KMS-11 (cell line): ENCODE data around the gene FRRS1.
"Not testable (repeated sequence)": the region's sequence is repeated elsewhere in the genome, so short reads cannot be mapped to it uniquely, and the experiment has no call there.

Source experiments
- H2AFZ ChIP-seq: fragments of 200-600 bp; sonication (generic); 2 replicates; pipeline ENCODE4 v1.6.1; 2016; ENCODE audit warnings: antibody characterized with exemption, mixed run types, low read depth
- H3K27ac ChIP-seq: fragments of 200-600 bp; sonication (generic); 2 replicates; pipeline ENCODE4 v1.6.1; 2016; ENCODE audit warnings: mild to moderate bottlenecking, mixed run types
- H3K27me3 ChIP-seq: fragments of 200-600 bp; sonication (generic); 2 replicates; pipeline ENCODE4 v1.6.1; 2017; ENCODE audit warnings: mild to moderate bottlenecking, low read depth, mixed run types, moderate library complexity; ENCODE audit not compliant: insufficient read depth
- H3K36me3 ChIP-seq: fragments of 200-600 bp; sonication (generic); 2 replicates; pipeline ENCODE4 v1.6.1; 2017; ENCODE audit warnings: mild to moderate bottlenecking, mixed run types; ENCODE audit not compliant: insufficient read depth
- H3K4me1 ChIP-seq: fragments of 200-600 bp; sonication (generic); 2 replicates; pipeline ENCODE4 v1.6.1; 2016; ENCODE audit warnings: mild to moderate bottlenecking, low read depth, mixed run types; ENCODE audit not compliant: poor library complexity, severe bottlenecking
- H3K4me2 ChIP-seq: fragments of 200-600 bp; sonication (generic); 2 replicates; pipeline ENCODE4 v1.7.0; 2016; ENCODE audit warnings: mild to moderate bottlenecking, mixed run types
- H3K4me3 ChIP-seq: fragments of 200-600 bp; sonication (generic); IDR thresholded peaks from 2 replicates; pipeline ENCODE4 v1.6.1; 2017; ENCODE audit warnings: low read depth, low read length, mixed read lengths; ENCODE audit not compliant: insufficient read depth
- H3K79me2 ChIP-seq: fragments of 200-600 bp; sonication (generic); 2 replicates; pipeline ENCODE4 v1.6.1; 2016; ENCODE audit warnings: low read depth, mixed run types; ENCODE audit not compliant: insufficient read depth
- H3K9ac ChIP-seq: fragments of 200-600 bp; sonication (generic); 2 replicates; pipeline ENCODE4 v1.6.1; 2016; ENCODE audit warnings: mild to moderate bottlenecking, mixed run types
- H4K20me1 ChIP-seq: fragments of 200-600 bp; sonication (generic); 2 replicates; pipeline ENCODE4 v1.6.1; 2016; ENCODE audit warnings: mild to moderate bottlenecking, mixed run types; ENCODE audit not compliant: insufficient read depth
- TF ChIP-seq, protein P1 (sequence below): fragments of 200-600 bp; sonication (generic); conservative IDR thresholded peaks from 2 replicates; pipeline ENCODE4 v1.6.1; 2017; ENCODE audit warnings: low read depth, mild to moderate bottlenecking, antibody characterized with exemption, low read length, moderate library complexity, mixed read lengths

FRRS1 gene

DNA sequence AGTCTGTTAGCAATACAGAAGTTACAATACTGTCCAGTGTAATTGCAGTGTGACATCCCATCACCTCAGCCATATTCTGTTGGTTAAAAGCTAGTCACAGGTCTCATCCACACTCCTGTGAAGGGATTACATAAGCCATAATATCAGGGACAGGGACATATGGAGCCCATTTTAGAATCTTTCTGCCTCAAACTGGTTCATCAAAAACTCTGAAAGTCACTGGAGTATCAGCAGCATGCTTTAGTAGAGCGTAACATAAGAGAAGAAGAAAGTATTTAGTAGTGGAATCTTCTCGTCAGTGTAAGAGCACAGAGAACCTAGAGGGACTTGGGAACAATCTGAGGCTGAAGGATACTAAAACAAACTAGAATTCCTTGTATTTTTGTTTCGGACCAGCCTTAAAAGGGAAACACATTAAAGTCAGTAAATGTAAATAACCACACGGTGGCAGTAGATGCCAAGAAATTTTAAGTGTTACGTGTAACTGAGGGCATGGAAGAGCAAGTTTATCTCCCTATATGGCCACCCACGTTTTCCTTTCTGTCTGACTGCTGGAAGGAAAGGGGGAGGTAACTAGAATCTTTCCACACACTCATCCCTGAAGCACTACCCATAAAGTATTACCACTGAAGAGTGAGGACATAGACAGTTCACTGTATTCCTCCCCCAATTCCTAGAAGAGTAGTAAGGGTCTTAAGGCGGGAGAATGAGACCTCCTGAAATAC, 42.1 kb upstream of the FRRS1 start:
- Histone ChIP-seq H3K4me1 (peaks cover 9% of the 10 kb centered on the region), H4K20me1 (no peaks in the 10 kb centered on the region), H3K4me2 (peak overlapping the region; percentile 26; the same call in 1 of the 2 replicates), H3K79me2 (no peaks in the 10 kb centered on the region), H3K4me3 (no peak overlapping the region), H3K27ac (no peak overlapping the region), H3K9ac (no peak overlapping the region; the same call in 1 of the 2 replicates), H3K27me3 (no peaks in the 10 kb centered on the region), H3K36me3 (no peaks in the 10 kb centered on the region), H2AFZ (peak overlapping the region; percentile 23; the same call in 1 of the 2 replicates)
- TF ChIP-seq, protein P1, sequence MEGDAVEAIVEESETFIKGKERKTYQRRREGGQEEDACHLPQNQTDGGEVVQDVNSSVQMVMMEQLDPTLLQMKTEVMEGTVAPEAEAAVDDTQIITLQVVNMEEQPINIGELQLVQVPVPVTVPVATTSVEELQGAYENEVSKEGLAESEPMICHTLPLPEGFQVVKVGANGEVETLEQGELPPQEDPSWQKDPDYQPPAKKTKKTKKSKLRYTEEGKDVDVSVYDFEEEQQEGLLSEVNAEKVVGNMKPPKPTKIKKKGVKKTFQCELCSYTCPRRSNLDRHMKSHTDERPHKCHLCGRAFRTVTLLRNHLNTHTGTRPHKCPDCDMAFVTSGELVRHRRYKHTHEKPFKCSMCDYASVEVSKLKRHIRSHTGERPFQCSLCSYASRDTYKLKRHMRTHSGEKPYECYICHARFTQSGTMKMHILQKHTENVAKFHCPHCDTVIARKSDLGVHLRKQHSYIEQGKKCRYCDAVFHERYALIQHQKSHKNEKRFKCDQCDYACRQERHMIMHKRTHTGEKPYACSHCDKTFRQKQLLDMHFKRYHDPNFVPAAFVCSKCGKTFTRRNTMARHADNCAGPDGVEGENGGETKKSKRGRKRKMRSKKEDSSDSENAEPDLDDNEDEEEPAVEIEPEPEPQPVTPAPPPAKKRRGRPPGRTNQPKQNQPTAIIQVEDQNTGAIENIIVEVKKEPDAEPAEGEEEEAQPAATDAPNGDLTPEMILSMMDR = peak; percentile 70

DNA sequence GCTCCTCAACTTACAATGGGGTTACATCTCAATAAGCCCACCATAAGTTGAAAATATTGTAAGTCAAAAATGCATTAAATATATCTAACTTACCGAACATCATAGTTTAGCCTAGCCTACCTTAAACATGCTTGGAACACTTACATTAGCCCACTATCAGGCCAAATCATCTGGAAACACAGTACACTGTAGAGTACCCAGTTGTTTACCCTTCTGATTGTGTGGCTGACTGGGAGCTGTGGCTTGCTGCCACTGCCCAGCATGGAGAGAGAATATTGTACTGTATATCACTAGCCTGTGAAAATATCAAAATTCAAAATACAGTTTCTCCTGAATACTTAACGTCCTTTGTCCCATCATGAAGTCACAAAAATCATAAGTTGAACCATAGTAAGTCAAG, 40.4 kb upstream of the FRRS1 start:
- no peaks in the 10 kb centered on the region for H3K36me3 ChIP-seq
- H3K4me3 ChIP-seq = no peak overlapping the region
- TF ChIP-seq, protein P1 = no peak
- no peaks in the 10 kb centered on the region for H4K20me1 ChIP-seq
- H3K27me3 ChIP-seq = no peaks in the 10 kb centered on the region
- H3K4me1 ChIP-seq = peaks cover 9% of the 10 kb centered on the region
- H2AFZ ChIP-seq = no peak overlapping the region
- H3K27ac ChIP-seq = no peak overlapping the region
- no peak overlapping the region for H3K9ac ChIP-seq
- H3K79me2 ChIP-seq = no peaks in the 10 kb centered on the region
- H3K4me2 ChIP-seq = no peak overlapping the region

DNA sequence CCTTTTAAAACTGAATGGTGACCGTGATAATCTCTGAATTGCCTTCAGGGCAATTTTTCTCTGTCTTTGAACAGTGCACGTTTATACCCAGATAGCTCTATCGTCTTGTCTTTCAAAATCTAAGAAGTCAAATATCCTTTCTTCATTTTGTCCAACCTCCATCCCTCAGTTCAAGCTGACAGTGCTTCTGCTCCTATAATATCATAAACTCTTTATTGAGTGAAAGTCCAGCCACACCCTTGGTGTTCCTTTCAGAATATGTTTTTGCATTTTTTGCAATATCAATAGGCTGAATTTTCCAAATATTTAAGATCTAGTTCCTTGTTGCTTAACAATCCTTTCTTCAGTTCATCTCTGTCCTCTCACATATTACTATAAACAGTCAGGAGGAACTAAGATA, 35.1 kb upstream of the FRRS1 start:
- no peaks in the 10 kb centered on the region for H3K36me3 ChIP-seq
- H3K4me3 ChIP-seq = no peak overlapping the region
- H4K20me1 ChIP-seq = no peaks in the 10 kb centered on the region
- H3K4me2 ChIP-seq = no peak overlapping the region
- no peaks in the 10 kb centered on the region for H3K79me2 ChIP-seq
- TF ChIP-seq, protein P1 = no peak
- no peak overlapping the region for H2AFZ ChIP-seq
- H3K27ac ChIP-seq = no peak overlapping the region
- H3K27me3 ChIP-seq = no peaks in the 10 kb centered on the region
- H3K9ac ChIP-seq = no peak overlapping the region
- H3K4me1 ChIP-seq = no peaks in the 10 kb centered on the region

DNA sequence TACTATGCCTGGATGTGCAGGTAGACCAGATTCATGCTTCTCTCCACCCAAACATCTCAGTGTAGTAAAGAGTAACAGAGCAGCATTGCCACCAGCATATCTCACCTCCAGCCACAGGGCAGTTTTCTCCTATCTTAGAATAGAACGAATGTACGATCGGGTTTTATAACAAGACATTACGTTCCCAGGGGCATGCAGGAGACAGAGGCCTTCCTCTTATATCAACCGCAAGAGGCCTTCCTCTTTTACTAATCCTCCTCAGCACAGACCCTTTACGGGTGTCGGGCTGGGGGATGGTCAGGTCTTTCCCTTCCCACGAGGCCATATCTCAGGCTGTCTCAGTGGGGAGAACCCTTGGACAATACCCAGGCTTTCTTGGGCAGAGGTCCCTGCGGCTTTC, 27.4 kb upstream of the FRRS1 start:
- not testable (repeated sequence) for H3K36me3 ChIP-seq, H2AFZ ChIP-seq, H3K27ac ChIP-seq, H3K27me3 ChIP-seq, H3K79me2 ChIP-seq, H3K4me3 ChIP-seq, H4K20me1 ChIP-seq, H3K4me1 ChIP-seq, H3K9ac ChIP-seq, H3K4me2 ChIP-seq

DNA sequence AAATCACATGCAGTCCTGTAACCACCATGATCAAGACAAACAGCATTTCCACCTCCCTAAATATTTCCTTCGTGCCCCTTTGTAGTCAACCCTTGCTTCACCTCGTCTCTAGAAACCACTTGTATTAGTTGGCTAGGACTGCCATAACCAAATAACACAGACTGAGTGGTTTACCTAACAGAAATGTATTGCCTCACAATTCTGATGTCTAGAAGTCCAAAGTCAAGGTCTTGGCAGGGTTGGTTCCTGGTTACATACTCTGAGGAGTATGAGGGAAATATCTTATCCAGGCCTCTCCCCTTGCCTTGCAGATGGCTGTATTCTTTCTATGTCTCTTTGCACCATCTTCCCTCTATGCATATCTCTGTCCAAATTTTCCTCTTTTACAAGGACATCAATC, 23.3 kb upstream of the FRRS1 start:
- H3K4me3 ChIP-seq = no peak overlapping the region
- H3K27ac ChIP-seq = no peak overlapping the region
- H3K4me1 ChIP-seq = peaks cover 33% of the 10 kb centered on the region
- H2AFZ ChIP-seq = no peak overlapping the region
- no peaks in the 10 kb centered on the region for H4K20me1 ChIP-seq
- no peaks in the 10 kb centered on the region for H3K36me3 ChIP-seq
- TF ChIP-seq, protein P1 = no peak
- H3K9ac ChIP-seq = no peak overlapping the region
- no peak overlapping the region for H3K4me2 ChIP-seq
- no peaks in the 10 kb centered on the region for H3K79me2 ChIP-seq
- no peaks in the 10 kb centered on the region for H3K27me3 ChIP-seq
